ENCODE results near the gene TREML4. TPM values are rescaled to one million over a fixed set of nuclear protein-coding genes. Genes with fewer than 3 reads are reported as not detected.

TREML4 gene
- total RNA-seq, 1 experiment from 2014 or later: not detected

- intact Hi-C loops (cut with micrococcal nuclease): no loop called here
- Histone ChIP-seq H3K4me3 (replicated peaks in 1 of 2; ENCODE audit: low read depth in 1 of 2, low read length in 2 of 2) (no peak overlapping the region), H3K27me3 (ENCODE audit: insufficient read depth, low read length) (peaks cover 29% of the 10 kb centered on the region), H2AFZ (ENCODE audit: low read depth, low read length, poor library complexity, severe bottlenecking) (no peak overlapping the region), H3K79me2 (ENCODE audit: insufficient read depth, low read length) (no peaks in the 10 kb centered on the region), H3K4me2 (ENCODE audit: low read length) (no peak overlapping the region), H4K20me1 (ENCODE audit: insufficient read depth) (no peaks in the 10 kb centered on the region), H3K27ac (ENCODE audit: low read depth, low read length) (no peak overlapping the region), H3K9ac (ENCODE audit: low read length) (no peak overlapping the region), H3K4me1 (ENCODE audit: control insufficient read depth in 1 of 2, insufficient read depth in 2 of 2, low read length in 2 of 2) (no peaks in the 10 kb centered on the region), H3K9me3 (ENCODE audit: control insufficient read depth in 1 of 2, insufficient read depth in 1 of 2, low read depth in 1 of 2, low read length in 2 of 2) (no peaks in the 10 kb centered on the region), H3K36me3 (ENCODE audit: control insufficient read depth in 1 of 2, insufficient read depth in 2 of 2, low read length in 2 of 2) (no peaks in the 10 kb centered on the region), H3K9me2 (ENCODE audit: insufficient read depth) (no peaks in the 10 kb centered on the region)
- no peak for ATAC-seq
- TF ChIP-seq, protein P1, sequence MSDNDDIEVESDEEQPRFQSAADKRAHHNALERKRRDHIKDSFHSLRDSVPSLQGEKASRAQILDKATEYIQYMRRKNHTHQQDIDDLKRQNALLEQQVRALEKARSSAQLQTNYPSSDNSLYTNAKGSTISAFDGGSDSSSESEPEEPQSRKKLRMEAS (IDR thresholded peaks at IDR 0.05): no peak
- no peak for TF ChIP-seq JUND (IDR thresholded peaks at IDR 0.05)
- no peak for TF ChIP-seq ATF3 (IDR thresholded peaks at IDR 0.05)
- no peak for TF ChIP-seq POLR2AphosphoS5 (IDR thresholded peaks at IDR 0.05; ENCODE audit: low read depth, low read length)
- no peak for TF ChIP-seq FOSL1 (IDR thresholded peaks at IDR 0.05; ENCODE audit: low read depth)
- TF ChIP-seq, protein P2, sequence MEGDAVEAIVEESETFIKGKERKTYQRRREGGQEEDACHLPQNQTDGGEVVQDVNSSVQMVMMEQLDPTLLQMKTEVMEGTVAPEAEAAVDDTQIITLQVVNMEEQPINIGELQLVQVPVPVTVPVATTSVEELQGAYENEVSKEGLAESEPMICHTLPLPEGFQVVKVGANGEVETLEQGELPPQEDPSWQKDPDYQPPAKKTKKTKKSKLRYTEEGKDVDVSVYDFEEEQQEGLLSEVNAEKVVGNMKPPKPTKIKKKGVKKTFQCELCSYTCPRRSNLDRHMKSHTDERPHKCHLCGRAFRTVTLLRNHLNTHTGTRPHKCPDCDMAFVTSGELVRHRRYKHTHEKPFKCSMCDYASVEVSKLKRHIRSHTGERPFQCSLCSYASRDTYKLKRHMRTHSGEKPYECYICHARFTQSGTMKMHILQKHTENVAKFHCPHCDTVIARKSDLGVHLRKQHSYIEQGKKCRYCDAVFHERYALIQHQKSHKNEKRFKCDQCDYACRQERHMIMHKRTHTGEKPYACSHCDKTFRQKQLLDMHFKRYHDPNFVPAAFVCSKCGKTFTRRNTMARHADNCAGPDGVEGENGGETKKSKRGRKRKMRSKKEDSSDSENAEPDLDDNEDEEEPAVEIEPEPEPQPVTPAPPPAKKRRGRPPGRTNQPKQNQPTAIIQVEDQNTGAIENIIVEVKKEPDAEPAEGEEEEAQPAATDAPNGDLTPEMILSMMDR (IDR thresholded peaks at IDR 0.05 in 2 of 3, conservative IDR thresholded peaks at IDR 0.05 in 1 of 3; ENCODE audit: borderline replicate concordance in 1 of 3, insufficient read depth in 1 of 3, low read depth in 2 of 3, low read length in 2 of 3): no peak
- no peak for TF ChIP-seq POLR2A (IDR thresholded peaks at IDR 0.05; ENCODE audit: borderline replicate concordance, extremely low read depth, insufficient read depth, insufficient read length)
- no peak for TF ChIP-seq CEBPB (IDR thresholded peaks at IDR 0.05; ENCODE audit: low read depth)
- no peak for TF ChIP-seq SRF (IDR thresholded peaks at IDR 0.05; ENCODE audit: low read depth)
- no peak for TF ChIP-seq SP1 (IDR thresholded peaks at IDR 0.05; ENCODE audit: low read depth)
- TF ChIP-seq ZNF274 (IDR thresholded peaks at IDR 0.05; ENCODE audit: low read depth, low read length): no peak
- no peak for TF ChIP-seq RAD21 (IDR thresholded peaks at IDR 0.05; ENCODE audit: low read depth)
- no peak for TF ChIP-seq YY1 (IDR thresholded peaks at IDR 0.05; ENCODE audit: extremely low read depth, insufficient replicate concordance, low read depth, low read length)
- TF ChIP-seq CBX3 (IDR thresholded peaks at IDR 0.05; ENCODE audit: low read depth): no peak
- TF ChIP-seq ELF1 (IDR thresholded peaks at IDR 0.05; ENCODE audit: borderline replicate concordance, low read depth): no peak
- TF ChIP-seq, protein P3, sequence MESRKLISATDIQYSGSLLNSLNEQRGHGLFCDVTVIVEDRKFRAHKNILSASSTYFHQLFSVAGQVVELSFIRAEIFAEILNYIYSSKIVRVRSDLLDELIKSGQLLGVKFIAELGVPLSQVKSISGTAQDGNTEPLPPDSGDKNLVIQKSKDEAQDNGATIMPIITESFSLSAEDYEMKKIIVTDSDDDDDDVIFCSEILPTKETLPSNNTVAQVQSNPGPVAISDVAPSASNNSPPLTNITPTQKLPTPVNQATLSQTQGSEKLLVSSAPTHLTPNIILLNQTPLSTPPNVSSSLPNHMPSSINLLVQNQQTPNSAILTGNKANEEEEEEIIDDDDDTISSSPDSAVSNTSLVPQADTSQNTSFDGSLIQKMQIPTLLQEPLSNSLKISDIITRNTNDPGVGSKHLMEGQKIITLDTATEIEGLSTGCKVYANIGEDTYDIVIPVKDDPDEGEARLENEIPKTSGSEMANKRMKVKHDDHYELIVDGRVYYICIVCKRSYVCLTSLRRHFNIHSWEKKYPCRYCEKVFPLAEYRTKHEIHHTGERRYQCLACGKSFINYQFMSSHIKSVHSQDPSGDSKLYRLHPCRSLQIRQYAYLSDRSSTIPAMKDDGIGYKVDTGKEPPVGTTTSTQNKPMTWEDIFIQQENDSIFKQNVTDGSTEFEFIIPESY (IDR thresholded peaks at IDR 0.05; ENCODE audit: extremely low read depth, insufficient replicate concordance, low read length): no peak
- TF ChIP-seq TCF7L2 (IDR thresholded peaks at IDR 0.05; ENCODE audit: borderline replicate concordance, extremely low read depth, insufficient read depth, insufficient read length): no peak
- DNase-seq (ENCODE audit: low read depth, low spot score): no peak
- ChIA-PET RAD21 (ENCODE audit: low non-redundant PET in 1 of 2, low total read pairs in 2 of 2, uncharacterized antibody in 2 of 2, unreplicated experiment in 2 of 2) (no interaction called here), POLR2A (interaction anchor here (0.5 kb wide), 1 partner anchor 107 kb away, joined by 3 read pairs; no protein-coding TSS in a partner anchor), CTCF (interaction anchor here (0.6 to 1.3 kb wide), 2 partner anchors 9 to 18 kb away, joined by 3 to 5 read pairs; no protein-coding TSS in a partner anchor)
- BruUV-seq (replicated peaks): no TSS peak
Measured at GRCh38 chr6:41200296-41200900, 27.8 kb upstream of the TREML4 start.
